Muscle of arm (tissue), 12 donors: Measurements from ENCODE around the gene SPINK4. TPM values are rescaled to one million over a fixed set of nuclear protein-coding genes. Genes with fewer than 3 reads are reported as not detected.

Experiments used
- DNase-seq: peaks from one replicate; pipeline ENCODE4 v3.0.0-alpha.2; 2013
- polyA plus RNA-seq, 12 donors: library from polyadenylated mRNA; unstranded; fragments of 120-200 nt; gene quantifications; one replicate each; pipeline ENCODE4 v1.2.1, GENCODE V29; 2013; ENCODE audit not compliant: insufficient read length in 12 of 12

The SPINK4 gene
- polyA plus RNA-seq, 12 donors, result 0.49 to 0.78 TPM; not detected in 10

DNA sequence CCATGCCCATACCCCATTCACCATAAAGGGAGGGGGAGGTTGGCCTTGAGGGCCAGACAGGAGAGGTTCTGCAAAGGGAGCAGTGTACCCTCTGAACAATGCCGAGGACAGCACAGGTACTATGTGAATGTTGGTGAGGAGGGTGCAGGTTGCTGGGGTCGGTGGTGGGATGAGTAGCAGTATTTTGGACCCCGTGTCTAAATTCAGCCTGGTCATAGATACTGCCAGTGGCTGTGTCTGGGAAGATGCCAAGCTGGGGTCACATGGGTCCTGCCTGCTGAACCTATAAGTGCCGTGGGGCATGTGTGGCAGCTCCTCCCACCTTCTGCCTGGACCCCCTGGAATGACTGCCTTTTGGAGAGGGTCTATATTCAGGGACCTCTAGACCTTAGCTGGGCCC lies 11.4 kb upstream of the SPINK4 start:
- DNase-seq, result no peak

DNA sequence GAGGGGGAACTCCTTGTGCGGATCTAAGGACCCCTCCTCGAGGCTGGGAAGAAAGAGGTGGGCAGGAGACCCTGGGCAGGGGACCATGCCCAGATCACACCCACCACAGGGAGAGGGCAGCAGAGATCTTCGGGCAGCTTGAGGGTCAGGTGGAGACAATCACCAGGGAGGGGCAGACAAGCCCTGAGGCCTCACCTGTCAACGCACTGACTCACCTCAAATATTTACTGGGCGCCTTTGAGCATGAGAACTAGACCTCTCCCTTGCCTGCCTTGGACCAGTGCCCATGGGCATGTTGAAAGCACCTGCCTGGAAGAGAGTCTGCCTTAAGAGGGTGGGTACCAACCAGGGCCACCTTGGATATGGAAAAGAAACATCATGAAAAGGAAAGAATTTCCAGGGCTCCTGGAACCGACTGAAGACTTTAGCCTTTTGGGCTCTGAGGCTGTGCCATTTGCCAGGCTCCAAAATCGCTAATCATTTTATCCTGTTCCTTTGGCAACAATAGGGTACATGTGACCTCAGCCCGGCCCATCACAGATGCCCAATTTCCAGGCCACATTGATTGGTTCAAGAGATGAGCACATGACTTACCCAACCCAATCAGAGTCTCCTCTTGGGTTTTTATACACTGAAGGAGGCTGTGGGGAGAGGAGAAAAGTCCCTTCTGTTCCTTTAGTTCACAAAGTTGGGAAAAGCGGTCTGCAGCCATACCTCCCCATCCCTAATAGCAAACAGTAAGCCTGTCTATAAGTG lies 10.4 kb upstream of the SPINK4 start:
- DNase-seq, result no peak

DNA sequence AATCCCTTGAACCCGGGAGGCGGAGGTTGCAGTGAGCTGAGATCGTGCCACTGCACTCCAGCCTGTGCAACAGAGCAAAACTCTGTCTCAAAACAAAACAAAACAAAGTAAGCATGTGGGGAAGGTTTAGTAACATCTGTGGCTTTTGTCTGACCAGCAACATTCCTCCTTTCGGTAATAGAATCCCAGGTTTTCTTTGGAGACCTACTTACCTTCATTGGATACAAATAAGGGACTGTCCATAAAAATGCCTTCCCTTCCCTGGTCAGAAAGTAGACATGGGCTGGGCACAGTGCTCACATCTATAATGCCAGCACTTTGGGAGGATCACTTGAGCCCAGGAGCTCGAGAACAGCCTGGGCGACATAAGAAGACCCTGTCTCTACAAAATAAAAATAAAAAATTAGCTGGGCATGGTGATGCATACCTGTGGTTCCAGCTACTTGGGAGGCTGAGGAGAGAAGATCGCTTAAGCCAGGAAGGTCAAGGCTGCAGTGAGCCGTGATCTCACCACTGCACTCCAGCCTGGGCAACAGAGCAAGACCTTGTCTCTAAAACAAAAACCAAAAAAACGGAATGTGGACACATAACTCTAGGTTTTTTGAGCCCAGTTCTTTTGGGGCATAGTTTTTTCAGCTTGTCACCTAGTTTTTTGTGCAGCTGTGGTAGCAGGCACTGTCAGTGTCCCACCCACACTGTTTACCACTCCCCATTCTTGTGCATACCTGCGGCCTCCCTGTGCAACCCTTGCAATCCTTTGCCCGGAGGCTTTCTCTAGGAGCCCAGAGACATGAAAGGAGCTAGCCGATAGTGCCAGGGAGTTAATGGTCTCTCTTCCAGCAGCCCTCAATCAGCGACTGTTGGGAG lies 9.0 kb upstream of the SPINK4 start:
- no peak for DNase-seq

DNA sequence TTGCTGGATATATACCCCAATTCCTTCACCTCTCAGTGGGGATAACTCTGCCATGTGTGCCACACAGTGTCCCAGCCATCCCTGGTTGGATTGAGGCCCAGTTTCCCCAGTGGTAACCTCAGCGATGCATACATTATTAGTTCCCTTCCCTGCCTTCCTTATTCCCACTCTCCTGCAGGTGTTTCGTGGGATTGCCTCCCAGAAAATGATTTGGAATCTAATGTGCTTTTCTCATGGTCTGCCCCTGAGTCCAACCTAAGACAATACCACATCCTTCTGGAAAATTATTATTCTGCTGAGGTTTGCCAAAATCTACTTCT lies 8.4 kb upstream of the SPINK4 start:
- no peak for DNase-seq

DNA sequence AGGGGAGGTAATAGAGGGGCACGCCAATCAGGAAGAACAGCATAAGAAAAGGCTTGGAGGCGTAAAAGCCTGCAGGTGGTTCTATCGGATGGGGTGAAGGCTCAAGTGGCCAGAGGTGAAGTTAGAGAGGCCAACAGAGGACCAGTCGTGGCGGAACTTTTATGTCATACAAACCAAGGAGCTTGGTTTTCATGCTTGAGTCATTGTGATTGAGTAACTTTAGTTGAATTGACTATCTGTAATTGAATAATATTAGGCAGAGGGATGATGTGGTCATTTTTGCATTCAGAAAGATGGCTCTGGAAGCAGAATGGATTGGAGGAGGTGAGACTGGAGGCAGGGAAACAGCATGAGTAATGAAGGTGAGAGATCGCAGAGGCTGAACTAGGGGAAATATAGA lies 7.2 kb upstream of the SPINK4 start:
- DNase-seq, result no peak

DNA sequence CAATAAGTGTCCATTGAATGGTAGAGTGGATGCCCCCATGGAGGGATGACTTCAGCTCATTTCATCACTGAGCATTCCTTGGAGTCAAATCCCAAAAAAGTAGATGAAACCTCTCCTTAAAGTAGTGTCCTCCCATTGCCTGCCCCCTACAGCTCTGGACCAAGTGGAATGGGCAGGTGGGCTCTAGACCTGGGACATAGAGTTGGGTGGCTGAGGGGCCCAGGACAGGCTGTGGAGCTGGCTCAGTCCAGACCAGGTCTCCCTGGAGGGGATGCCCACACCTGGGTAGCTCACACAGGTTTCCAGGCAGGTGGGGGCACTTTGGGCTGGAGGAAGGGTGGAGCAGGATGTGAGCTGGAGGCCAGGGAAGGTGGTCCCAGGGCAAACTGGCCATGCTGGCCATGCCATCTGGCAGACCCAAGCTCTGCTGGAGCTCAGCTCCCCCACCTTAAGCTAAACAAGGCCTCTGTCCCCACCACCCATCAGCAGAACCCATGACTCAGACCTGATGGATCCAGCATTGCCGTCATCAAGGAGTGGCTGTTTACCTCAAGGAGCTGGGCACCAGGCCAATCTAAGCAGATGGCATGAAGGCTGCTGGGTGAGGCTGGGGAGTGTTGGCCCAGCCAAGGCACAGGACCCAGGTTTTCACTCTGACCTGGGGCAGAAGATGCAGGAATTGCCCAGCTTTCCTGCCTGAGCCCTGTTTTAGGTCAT lies 6.2 kb upstream of the SPINK4 start:
- DNase-seq, result no peak

DNA sequence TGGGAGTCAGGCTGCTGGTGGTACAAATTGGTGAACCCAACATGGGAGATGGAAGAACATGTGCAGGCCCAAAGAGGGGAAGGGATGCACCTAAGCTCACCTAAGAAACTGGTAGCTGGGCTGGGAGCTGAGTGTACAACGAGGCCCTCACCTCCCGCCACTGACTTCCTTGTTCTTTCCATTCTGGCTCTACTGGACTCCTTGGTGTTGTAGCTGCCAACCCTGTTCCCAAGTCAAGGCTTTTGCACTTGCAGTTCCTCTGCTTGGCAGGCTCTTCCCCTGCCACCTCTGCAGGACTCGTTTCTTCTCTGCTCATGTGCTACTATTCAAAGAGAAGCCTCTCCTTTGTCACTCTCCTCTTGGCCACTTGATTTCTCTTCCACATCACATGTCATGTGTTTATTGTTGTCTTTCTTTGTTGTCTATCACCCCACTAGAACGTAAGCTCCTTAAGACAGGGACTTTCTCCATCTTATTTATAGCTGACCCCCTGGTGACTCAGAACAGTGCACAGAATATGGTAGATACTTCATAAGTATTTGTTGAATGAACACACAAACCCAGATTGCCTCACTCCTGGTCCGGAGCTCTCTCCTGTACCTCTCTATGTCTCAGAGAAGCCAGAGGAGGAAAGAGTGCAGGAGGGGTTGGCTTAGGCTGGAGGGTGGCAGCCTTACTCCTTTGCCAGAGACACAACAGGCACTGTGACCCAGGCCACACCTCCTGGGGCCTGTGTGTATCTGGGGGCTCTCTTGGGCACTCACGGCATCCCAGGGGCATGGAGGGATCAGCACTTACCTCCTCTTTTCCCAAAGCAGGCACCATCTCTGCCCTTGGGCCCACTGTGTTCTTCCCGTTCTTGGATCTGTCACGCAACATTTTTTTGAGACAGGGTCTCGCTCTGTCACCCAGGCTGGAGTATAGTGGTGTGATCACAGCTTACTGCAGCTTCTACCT lies 5.2 kb upstream of the SPINK4 start:
- DNase-seq, result no peak

DNA sequence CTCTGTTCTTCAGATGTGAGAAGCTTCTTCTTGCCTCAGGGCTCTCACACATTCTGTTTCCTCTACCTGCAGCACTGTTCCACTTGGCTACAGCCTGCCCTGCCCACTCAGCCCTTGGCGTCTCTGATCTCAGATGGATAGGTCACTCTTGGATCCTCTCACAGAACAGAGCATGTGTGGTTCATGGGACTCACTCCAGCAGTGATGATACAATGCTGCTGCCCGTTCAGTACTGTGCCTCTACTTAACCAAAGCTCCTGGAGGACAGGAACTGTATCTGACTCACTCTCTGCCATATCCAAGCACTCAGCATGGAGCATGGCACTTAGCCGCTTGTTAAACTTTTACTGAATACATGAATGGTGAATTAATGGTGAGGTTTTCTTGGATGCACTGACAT lies 3.4 kb upstream of the SPINK4 start:
- no peak for DNase-seq

DNA sequence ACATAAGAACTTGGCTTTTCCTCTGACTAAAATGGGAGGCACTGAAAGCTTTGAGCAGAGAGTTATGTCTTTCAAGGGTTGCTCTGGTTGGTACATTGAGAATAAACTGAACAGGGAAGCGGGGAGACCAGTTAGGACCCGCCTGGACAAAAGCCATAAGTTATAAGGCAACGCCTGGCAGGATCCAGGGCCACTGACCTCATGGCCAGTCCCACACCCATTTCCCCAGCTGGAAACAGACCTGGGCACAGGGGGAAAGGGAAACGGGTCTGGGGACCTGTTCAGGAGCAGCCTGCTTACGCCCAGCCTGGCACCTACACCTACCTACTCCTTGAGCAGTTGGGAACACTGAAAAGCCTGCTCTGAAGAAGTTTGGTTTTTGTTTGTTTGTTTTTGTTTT lies 1.3 kb downstream of the SPINK4 start:
- DNase-seq, result no peak

DNA sequence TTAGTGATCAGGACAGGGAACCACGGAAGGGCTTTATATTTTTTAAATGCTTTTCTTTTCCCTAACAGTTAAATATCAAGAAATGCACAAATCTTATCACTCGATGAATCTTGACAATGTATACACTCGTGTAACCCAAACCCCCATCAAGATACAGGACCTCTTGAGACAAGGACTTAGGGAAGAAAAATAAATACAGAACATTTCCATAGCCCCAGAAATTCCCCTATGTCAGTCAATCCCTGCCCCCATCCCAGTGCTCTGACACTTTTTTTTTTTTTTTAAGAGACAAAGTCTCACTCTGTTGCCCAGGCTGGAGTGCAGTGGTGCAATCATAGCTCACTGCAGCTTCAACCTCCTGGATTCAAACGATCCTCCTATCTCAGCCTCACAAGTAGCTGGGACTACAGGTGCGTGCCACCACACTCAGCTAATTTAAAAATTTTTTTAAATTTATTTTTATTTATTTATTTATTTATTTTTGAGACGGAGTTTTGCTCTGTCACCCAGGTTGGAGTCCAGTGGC lies 2.7 kb downstream of the SPINK4 start:
- no peak for DNase-seq

DNA sequence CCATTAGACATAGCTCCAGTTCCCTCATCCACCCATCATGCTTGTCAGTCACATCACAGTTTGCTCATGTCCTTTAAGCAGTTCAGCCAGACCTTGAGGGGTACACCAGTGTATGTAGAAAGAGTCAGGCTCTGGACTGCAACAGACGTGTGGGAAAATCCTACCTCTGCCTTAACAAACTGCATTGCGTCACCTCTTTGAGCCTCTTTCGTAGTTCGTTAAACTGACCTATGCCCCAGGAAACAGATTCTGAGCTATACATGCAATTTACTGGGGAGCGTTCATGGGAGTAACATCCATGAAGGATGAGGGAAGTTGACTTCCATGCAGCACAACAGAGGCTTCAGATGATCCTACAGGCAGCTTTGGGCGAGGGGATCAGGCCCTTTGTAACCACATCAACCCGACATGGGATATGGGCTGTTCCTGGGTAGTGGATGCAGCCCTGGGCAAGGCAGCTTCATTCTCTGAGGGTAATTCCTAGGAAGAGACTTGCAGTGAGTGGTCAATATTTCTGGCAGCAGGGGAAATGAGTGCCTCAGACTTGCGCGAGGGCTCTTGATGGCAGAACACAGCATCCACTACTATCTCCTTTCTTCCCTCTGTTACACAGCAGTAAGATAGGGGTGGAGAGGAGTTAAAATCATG lies 4.3 kb downstream of the SPINK4 start:
- no peak for DNase-seq

DNA sequence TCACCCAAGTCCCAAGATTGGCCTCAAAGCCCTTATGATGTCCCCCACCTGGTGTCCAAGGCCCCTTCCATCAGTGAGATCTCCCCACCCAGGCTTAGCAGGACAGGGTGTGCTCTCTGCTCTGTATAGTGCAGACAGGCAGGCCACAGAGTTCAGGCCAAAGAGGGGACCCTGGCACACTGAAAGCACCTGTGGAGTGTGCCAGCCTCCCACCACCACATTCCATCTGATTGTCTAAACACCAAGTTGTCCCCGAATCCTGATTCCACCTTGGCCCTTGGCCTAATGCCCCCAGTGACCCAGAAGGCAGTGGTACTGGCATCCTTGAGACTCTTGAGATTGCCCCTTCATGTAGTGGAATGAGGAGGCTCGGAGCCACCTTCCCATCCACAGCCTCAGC lies 5.4 kb downstream of the SPINK4 start:
- no peak for DNase-seq

DNA sequence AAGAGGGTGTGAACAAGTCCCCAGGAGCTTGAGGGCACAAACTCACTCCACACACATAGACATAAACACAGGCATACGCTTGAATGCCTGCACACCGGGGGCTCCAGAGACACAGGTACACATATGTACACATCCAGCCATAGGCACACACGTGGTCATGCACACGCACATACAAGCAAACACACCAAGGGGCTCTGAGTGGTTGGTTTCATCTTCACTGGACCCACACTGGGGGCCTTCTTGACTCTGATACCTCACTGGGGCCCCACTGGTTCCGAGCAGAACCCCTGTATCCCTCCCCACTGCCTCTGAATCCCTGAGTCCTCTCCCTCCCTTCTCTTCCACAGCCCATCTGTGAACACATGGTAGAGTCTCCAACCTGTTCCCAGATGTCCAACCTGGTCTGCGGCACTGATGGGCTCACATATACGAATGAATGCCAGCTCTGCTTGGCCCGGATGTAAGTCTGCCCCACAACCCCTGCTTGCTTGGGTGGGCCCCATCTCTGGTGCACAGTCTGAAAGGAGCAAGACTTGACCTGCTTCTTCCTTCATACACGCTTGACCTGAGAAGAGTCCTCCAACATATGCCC lies 6.4 kb downstream of the SPINK4 start:
- no peak for DNase-seq

DNA sequence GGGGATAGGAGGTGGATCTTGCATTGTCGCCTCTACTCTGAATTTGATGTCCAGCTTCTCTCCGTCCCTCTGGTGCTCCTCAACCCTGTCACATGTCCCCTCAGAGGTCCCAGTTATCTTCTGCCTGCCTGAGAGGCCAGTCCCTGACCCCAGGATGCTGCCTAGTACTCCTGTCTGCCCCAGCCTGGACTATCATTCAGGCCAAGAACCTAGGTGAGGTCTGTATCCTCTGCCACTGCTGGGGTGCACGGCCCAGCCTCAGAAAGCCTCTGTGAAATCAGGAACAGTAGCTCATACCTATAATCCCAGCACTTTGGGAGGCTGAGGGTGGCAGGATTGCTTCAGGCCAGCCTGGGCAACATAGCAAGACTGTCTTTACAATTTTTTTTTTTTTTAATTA lies 8.6 kb downstream of the SPINK4 start:
- no peak for DNase-seq

DNA sequence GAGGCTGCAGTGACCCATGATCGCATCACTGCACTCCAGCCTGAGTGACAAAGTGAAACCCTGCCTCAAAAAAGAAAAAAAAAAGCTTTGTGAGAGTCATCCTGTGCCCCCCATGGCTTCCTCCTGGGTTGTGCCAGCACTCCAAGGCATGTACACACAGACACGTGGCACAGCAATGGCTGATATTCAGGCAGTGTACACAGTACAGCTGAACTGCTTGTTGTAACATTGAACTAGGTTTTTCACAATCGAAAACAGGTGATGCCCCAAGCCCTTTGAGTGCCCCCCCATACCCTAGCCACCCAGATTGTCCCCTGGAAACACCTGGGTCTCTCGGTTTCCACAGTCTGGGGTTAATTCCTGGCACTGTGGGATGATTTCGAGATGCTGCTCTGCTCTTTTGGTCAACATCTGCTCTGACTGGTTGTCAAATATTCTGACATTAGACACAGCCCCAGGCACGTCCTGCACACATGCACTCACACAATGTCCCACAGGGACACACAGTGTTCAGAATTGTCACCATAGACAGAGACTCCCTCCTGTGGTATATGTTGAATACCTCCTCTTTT lies 9.2 kb downstream of the SPINK4 start:
- no peak for DNase-seq

DNA sequence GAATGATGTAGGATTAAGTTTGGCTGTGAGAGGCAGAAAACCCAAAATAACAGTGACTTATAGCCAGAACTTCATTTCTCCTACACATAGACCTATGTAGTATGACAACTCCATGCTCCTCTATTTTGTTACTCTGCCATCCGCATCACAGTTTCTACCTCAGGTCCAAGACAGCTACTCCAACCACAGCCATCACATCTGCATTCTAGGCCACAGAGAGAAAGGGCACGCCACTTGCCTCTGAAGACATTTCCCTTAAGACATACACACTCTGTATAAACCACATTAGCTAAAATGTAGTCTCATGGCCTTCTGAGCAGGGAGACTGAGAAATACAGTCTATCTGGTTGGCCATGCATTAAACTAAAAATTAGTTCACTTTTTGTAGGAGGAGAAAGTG lies 10.0 kb downstream of the SPINK4 start:
- no peak for DNase-seq

DNA sequence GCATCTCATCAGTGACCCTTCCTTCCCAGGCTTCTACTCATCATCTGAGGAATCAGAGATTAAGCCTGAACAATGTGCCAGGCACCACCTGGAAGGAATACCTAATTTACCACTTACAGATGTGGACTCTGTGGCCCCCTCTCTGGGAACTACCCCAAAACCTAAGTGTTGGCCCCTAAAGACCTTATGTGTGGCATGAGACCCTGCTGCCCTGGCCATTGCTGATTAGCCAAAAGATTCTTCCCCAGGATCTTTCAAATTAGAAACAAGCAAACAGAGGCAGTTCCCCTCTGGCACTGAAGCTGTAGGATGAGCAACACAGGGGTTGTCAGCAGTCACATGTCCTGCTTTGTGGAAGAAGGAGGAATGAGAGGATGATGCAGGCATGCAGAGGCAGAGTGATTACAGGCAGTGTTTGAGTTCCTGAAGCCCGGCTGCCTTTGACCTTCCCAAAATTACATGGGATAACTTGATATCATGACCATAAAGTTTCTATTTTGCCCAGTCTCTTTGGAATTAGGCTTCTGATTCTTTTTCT lies 10.6 kb downstream of the SPINK4 start:
- no peak for DNase-seq

DNA sequence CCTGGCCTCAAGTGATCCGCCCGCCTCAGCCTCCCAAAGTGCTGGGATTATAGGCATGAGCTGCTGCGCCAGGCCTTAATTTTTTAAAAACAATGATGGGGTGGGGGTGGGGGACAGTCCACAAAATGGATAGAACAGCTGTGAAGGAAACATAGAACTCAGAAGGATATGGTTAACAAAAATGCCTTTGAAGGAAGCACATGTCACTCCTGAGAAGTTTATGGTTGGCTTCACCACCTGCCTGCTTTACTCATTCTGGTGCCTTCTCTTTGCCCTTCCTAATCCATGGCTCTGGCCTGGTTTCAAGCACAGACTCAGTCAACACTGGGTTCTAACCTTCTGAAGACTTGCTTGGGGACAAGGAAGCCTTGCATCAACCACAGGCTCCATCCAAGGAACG lies 14.2 kb downstream of the SPINK4 start:
- no peak for DNase-seq

DNA sequence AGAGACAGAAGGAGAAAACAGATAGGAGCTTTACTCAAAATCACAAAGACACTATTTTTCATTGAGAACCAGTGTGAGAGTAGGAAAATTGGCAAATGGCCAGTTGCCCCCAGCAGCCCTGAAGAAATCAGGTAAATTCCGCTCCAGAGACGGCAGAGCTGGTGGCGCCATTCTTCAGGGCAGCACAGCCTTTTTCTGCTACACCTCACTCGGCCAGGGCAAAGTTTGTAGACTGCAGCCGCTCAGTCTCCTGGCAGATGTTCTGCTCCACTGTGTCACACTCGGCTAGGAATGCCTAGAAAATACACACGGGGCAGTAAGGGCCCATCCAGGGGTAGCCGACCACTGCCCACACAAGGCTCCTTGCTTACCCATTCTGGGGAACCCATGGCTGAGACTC lies 15.0 kb downstream of the SPINK4 start:
- DNase-seq, result no peak

DNA sequence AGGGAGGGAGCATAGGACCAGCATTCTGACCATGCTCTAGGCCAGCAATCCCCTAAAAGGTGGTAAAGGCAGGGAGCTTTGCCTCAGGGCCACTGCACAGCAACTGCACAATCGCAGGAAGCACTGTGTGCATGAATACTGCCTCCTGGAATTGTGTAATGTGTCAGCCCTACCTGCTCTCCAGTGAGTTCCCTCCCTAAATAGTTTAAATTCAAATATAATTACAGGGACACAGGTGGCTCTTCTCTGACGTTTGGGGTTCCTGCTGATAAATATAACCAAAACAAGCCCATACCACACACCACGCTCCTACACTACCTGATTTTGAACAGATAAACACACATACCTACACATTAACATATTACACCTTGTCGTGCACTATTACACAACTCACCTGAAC lies 15.5 kb downstream of the SPINK4 start:
- DNase-seq, result no peak
